ENCODE measurements around the gene CXCL11.
"Not testable (repeated sequence)": the region's sequence is repeated elsewhere in the genome, so short reads cannot be mapped to it uniquely, and the experiment has no call there.

The CXCL11 gene

DNA sequence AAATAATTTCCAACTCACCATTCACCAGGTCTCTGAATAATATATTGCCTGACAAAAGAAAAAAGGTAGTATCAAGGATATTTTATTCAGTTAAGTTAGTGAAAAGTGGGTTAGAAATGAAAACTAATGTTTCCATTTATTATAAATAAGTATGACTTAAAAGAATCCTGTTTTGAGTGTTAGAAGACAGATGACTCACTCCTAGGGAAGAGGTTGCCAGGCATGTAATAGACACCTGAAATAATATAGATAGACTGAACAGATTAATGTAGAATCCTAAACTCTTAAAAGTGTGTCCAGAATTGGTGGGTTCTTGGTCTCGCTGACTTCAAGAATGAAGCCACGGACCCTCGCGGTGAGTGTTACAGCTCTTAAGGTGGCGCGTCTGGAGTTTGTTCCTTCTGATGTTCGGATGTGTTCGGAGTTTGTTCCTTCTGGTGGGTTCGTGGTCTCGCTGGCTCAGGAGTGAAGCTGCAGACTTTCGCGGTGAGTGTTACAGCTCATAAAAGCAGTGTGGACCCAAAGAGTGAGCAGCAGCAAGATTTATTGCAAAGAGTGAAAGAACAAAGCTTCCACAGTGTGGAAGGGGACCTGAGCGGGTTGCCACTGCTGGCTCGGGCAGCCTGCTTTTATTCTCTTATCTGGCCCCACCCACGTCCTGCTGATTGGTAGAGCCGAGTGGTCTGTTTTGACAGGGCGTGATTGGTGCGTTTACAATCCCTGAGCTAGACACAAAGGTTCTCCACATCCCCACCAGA, 6.5 kb upstream of the CXCL11 start:
- DNase-seq: not testable (repeated sequence)

DNA sequence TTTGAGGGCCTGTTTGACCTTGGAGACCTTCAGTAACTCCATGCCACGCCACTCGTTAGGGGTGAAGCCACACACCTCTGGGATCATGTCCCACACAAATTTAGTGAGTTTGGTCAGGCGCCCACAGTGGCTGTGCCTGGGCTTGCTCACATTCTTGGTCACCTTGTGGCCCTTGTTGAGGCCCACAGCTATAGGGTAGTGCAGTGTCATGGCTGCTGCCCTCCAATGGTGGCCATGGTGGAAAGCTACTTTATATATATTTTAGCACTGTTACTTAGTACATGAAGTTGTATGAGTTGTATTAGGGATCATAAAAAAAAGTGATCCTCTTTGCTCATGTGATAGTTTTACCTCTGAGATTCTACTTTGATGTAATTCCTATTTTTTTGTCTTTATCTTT, 985 bp upstream of the CXCL11 start:
- no peak for DNase-seq

DNA sequence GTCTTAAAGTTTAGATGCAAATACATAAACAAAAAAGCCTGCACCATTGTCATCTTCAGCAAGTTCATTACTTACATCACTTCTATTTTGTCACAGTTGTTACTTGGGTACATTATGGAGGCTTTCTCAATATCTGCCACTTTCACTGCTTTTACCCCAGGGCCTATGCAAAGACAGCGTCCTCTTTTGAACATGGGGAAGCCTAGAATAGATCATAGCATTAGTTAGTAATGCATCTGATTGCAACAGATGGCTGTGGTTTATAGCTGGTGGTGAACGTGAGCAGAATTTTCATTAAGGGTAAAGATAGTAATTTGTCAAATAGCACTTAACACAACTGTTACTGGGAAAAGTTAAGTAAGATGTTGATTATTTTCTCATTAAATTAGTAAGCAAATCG, 729 bp downstream of the CXCL11 start:
- no peak for DNase-seq

DNA sequence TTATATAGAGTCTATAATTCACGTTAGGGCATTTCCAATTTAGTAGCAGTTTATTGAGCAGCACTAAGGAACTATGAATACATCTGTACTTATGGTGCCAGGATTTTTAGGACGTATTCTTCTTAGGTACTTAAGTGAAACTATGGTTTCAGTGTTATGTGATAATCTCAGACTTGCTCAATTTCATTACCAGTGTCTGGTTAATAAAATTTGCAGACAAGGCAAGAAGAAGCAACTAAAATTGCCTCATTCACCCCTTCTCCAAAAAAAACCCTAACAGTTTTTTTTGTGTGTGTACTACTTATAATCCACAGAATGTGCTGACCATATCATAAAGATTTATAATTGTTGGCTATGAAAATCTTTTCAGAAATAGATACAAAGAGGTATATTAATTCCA, 6.6 kb downstream of the CXCL11 start:
- DNase-seq: no peak

DNA sequence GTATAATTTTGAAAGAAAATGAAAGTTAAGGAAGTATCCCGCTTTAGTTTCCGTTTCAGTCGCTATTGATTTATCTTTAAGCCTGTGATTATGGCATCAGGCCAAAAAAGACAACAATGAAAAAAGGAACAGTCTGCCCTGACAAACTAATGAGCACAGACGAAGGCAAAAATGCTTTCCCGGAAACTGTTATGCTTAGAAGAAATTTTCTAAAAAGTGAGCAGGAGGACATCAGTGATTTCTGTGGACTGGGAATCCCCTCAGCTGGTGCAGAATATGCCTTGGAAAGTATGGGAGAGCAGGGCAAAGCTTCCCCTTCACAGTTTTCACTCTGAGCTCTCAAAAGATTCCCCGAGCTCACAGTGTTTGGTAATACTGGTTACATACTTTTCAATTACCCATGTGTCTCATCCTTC, 7.5 kb downstream of the CXCL11 start:
- DNase-seq: no peak

DNA sequence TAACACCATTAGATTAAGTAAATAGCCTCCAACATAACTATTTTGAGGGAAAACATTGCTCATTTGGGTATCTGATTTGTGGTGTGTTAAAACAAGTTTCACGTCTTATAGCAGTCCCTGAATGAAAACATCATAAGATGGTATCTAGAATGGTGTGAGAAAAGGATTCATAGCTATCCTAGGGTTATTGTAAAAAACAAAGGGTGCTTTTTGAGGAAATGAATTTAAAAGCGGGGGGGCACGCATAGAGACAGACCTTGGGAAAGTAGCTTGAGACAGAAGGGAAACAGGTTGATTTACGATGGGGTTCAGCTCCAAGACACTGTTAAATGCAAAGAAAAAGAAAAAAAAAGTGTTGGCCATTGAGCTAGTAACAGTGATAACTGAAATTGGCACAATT, 11.8 kb downstream of the CXCL11 start:
- DNase-seq: no peak

DNA sequence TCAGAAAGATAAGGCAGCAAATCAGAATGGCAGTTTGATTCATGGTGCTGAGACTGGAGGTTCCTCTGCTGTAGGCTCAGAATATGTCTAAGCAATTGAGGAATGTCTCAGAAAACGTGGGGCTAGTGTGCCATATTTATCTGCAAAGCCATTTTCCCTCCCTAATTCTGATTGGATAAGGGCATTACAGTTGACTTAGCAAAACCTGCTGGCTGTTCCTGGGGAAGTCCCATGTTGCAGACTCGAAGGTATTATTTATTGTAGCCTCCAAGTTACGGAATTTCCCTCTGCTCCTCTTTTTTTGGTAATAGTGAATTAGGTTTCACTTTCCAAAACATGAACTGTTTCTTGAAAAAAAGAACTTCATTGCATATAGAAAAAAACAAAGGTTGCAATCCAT, 12.5 kb downstream of the CXCL11 start, which contains the start of gene CXCL10:
Gene CXCL10 (minus strand): TSS at position 109 of the 400 bp plus-strand sequence. CDS start 66 bp downstream, at position 43.
- peak; percentile 15 for DNase-seq

DNA sequence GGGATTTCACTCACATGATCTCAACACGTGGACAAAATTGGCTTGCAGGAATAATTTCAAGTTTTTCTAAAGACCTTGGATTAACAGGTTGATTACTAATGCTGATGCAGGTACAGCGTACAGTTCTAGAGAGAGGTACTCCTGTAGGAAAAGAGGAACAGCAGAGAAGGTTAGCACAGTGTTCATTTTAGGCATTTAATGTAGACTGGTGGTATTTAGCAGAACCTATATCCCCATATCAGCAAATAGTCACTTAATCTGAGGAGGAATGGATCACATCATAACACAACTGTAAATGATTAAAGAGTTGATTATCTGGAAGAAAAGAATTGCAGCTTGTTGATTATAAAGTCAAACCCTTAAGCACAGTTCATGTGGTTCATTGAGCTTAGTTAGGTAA, 13.2 kb downstream of the CXCL11 start:
- DNase-seq: no peak

DNA sequence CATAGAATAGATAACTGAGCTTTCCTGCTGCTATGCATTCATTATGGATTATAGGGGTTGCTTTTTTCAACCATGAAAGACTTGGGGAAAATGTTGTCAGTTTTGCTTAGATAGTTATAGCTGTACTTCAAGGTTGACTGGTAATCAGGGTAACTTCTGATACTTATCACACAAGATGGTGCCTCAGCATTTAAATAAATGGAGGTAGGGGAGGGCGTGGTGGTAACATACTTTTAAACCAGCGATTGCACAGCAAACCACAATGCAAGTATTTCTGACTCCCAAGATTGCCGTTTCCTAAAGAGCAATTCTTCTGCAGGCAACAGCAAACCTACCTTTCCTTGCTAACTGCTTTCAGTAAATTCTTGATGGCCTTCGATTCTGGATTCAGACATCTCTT, 13.8 kb downstream of the CXCL11 start:
- no peak for DNase-seq

DNA sequence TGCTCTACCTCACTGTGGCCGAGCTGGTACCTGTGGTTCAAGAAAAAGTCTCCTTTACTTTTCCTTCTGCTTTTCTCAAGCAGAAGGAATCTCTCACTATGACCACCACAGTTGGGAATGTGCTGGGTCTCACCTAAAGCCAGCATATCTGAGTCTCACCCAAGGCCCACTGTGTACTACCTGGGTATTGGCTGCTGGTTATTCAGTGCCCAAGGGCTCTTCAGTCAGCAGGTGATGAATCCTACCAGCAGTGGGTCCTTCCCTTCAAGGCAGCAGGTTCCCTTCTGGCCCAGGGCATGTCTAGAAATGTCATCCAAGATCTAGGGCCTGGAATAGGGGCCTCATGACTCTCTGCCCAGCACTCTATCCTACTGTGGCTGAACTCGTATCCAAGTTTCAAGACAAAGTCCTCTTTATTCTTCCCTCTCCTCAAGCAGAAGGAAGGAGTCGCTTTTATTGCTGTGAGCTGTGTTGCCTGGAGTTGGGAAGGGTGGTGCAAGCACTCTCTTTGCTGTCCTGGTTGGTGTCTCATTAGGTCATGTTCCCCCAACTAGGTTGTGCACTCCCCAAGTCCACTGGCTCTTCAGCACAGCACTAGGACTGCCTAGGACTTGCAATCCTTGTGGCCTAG, 18.7 kb downstream of the CXCL11 start:
- no peak for DNase-seq

DNA sequence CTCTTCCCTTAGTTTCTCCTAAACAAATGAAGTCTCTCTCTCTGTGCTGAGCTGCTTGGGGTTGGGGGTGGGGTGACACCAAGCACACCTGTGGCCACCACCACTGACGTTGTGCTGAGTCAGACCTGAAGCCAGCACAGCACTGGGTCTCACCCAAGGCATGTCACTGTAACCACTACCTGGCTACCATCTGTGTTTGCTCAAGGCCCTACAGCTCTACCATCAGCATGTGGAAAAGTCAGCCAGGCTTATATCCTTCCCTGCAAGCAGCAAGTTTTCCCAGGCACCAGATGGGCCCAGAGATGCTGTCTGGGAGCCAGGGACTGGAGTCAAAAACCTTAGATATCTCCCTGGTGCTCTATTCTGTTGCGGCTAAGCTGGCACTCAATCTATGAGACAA, 19.5 kb downstream of the CXCL11 start:
- no peak for DNase-seq

DNA sequence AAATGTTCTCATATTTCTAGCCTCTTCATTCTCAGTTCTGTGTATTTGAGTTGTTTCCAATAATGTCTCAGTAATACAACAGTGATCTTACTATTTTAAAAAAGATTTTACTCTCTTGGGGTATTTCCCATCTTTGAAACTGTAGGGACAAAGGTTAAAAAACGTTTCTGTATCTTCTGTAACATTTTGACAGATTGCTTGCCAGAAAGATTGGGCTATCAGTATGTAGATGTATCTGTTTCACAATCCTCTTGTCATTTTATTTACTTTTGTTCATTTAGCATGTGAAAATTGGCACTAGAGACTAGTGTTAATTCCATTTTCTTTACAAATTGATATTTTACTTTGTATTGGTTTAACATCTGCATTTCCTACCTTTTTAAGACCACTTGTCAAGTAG, 22.3 kb downstream of the CXCL11 start:
- DNase-seq: no peak

DNA sequence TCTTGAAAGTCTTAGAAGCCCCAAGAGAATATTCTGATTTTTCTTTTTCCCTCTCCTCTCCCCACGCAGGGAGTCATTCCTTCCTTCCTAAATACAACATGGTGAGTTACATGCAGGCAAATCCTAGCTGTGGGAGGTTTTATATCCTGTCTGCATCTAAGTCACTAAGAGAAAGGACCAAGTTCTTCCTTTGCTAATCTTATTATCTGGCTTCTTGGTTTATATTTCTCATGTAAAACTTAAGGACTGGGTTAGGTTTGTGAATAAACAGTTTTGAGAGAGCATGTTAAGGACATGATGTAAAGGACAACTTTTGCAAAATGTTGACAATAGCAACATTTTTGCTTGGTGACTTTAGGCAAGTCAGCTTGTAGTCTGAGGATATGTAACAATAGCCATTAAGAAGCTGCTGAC, 23.5 kb downstream of the CXCL11 start:
- peak; percentile 13 for DNase-seq

DNA sequence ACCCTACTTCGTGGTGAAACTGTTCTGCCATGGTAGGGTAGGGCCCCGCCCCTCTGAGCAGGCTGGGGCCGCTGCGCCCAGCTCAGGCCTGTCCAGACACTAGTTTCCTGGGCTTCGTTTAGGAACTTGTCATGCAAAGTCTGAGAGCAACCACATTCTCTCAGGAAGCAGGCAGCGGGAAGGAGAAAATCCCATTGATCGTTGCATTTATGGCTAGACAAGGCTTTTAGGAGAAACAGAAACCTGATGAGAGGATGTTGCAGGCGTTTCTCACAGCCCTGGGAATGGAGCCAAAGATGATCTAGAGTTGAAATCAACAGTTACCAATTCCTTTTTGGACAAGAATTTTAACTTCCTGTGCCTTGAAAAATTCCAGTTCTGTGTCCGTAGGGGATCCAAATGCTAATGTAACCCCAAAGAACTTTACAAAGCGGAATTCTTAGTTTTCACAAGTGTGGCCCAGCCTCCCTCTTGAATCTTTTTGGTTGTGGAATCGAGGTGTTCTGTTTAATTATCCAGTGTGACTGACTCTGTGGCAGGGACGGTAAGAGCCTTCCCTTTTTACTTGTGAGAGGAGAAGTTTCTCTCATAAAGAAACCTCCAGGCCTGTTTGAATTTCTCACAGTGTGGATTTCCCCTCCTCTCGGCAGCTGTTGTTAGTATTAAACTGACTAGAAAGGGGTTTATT, 24.0 kb downstream of the CXCL11 start:
- peak; percentile 76 for DNase-seq

DNA sequence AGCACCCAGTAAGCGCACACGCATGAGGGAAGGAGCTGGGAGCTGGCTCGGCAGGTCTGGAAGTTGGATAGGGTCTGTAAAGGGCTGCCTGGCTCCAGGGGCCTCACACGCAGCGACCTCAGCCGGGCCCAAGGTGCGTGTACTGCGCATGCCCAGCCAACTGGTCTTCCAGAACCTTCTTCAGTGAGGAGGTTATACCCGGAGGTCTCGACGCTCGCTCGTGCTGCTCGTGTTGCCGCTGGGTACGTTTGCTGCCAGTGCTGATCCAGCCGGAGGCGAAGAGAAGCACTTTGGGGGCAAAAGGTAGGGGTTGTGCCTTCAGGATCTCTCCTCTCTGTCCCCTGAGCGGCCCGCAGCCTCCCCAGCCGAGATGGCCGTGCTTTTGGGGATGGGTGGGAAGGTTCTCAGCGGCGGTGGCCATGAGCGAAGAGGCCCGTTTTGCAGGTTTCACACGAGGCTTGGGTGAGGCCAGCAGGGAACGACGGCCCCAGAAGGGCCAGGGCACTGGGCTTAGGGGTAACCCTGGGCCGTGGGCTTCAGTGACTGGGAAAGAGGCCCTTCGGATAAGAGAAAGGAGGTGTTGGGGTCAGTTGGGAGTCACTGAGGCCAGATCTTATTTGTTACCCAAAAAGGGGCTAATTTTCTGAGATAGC, 24.7 kb downstream of the CXCL11 start:
- DNase-seq: no peak

DNA sequence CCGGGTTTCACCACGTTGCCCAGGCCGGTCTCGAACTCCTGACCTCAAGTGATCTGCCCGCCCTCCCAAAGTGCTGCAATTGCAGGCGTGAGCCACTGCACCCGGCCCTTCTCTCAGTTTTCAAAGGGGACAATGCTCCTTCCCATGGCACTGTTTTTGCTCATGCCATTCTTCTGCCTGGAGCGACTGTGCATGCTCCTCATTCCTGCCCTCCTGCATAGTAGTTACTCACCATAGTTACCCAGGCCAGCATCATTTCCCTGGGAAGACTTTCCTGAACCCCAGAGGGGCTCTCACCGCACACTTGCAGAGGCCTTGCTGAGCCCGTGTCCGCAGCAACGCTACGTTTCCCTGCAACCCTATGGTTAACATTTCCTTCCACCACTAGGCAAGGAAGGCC, 25.3 kb downstream of the CXCL11 start:
- DNase-seq: no peak

DNA sequence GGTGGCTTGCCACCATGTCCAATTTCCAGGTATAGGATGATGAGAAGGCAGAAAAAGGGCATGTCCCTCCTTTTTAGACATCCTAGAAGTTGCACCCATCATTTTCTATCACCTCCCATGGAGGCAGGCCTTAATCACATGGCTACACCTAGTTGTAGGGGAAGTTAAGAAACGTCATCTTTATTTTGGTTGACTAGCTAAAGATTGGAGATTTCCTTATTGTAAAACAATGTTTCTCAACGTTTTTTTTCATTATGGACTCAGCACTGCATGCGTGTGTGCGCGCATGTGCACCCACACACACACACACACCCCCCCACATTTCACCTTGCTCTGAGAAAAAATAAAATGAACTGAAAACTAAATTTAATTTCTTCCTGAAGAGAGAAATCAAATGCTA, 26.6 kb downstream of the CXCL11 start:
- DNase-seq: no peak

DNA sequence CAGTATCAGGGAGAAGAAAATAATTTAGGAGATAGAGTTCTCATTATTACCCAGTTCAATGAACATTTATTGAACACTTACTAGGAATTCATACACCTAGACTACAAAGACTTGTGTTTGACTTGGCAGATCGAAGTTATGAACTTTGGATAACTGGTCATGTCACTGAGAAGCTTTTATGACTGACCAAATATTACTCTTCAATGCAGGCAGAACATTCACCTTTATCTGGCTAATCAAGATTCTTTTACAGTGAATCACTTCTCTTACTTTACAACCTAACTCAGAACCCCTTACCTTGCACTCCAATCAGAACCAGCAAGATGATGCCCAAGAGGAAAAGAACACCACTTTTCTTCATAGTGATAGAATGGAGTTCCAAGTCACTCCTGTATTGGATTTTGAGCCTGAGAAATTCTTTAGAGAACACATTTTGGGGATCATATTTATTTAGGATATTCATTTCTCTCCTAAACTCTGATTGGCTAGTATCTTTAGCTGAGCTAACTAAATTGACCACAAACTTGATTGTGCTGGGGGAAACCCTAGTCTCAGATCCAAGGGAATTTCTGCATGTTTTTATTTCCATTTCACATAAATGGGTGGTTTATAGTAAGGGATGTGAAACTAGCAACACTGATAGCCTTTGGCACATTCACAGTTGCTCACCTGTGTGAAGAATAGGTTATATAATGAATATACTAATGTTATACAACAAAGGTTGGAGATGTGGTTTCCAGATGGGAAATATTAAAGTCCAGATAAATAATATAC, 28.6 kb downstream of the CXCL11 start, which contains the start of gene CXCL9:
Gene CXCL9 (minus strand): TSS at position 421 of the 774 bp plus-strand sequence. CDS start 60 bp downstream, at position 361.
- DNase-seq: no peak

DNA sequence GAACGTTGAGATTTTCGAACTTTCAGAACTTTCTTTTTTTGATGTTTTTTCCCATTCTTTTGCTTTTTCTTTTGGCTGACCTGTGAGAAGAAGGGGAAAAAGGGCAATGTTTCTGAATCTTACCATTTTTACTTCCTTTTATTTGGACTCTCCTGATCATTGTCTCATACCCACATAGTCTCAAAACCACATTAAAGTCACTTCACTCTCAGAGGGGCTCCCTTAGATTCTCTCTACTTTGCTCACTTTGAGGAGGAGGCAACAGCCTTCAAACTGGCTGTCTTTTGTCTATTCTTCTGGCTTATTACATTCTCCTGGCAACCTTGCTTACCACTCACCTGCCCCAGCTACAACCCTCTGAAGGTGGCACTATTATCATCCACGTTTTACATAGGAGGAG, 32.2 kb downstream of the CXCL11 start:
- no peak for DNase-seq

DNA sequence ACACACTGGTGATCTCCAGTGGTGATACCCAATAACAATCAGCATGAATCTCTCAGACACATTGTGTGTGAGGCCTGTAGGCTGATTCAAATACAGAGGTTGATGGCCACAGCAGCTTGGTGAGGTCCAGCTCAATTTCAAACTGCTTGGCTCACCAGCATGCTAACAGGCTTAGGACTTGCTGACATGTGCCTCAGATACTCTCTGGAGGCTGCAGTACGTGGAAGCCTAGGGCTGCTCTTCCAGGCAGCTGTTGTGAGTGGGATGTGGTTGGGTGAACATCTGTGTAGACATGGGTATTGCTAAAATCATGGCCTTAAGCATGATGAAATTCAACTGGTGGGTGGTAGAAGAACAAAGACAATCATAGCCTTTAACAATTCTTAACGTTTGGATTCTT, 32.8 kb downstream of the CXCL11 start:
- no peak for DNase-seq

DNA sequence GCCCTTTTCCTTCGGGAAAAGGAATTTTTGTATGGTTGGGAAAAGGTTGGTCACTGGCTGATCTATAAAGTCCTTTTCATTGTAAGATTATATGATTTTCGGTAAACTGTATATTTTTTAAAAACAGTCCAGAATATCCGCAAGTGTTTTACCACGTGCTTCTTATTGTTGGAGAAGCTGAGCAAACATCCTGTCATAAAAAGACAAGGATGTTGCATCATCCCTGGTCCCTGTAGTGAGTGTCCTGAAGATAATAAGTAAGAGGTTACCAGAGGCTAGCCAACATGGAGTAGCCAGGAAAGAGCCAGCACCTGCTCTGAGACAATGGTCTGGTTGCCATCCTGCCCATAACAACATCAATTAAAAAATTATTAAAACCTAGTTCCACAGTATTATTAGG, 33.7 kb downstream of the CXCL11 start:
- peak; percentile 25 for DNase-seq

DNA sequence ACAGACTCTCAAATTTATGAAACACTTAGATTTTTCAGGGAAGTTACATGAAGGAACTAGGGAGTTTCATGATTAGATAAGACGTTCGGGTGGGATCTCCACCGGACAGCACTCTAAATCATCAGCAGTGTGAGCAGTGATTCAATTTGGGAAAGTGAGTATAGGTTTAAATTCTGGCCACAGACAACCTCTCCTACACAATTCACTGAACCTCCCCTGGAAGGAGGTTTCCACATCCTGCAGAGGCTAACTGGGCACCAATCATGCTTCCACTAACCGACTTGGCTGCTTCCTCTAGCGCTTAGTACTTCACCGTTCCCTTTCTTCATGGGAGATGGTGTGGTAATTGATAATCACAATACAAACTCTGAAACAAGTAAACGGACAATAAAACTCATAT, 34.2 kb downstream of the CXCL11 start:
- DNase-seq: no peak

DNA sequence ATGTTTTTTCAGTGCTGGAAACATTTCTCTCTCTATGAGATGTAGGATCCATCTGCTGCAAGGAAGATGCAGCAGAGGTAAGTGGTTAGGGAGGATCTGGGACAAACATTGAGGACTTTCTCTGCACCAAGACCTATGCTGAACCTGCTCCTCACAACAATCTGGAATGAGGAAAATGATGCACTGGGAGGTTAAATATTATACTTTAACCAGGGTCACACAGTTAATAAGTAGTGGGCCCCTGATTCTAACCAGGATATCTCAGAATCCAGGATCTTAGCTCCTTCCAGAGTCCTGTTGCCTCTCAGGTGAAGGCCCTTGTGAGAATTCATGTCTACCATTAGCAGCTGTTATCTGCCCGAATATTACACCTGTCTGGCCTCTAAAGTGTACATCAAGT, 35.6 kb downstream of the CXCL11 start:
- no peak for DNase-seq

Measured in EL (cell line).